HEK293 (cell line): ENCODE data around the gene NDRG3.

Source experiments
- CTCF ChIA-PET: fragments of 350-600 bp; formaldehyde crosslinking; extraction: SDS; loops from one replicate; lab custom pipeline; 2021; ENCODE audit warnings: antibody characterized with exemption; lab: Yijun Ruan, JAX
- POLR2A ChIA-PET: fragments of 300-600 bp; formaldehyde crosslinking; extraction: SDS; loops from one replicate; lab custom pipeline; 2020; ENCODE audit warnings: antibody characterized with exemption, inconsistent platforms; lab: Yijun Ruan, JAX
- H3K27ac ChIP-seq: fragments of 200-500 bp; sonication (Bioruptor generic); 2 replicates; pipeline ENCODE4 v1.5.1; 2014; ENCODE audit warnings: low read depth, low read length, control low read depth, inconsistent platforms; ENCODE audit errors: extremely low read depth
- H3K36me3 ChIP-seq, 2 experiments: fragments of 200-500 bp in 1 of 2; sonication (Bioruptor generic) in 1 of 2; 1 replicate in 1 of 2; 2 replicates in 1 of 2; pipeline ENCODE4 v1.5.1; 2014 to 2017; ENCODE audit warnings: inconsistent platforms in 2 of 2, low read length in 2 of 2; ENCODE audit not compliant: control insufficient read depth in 2 of 2, insufficient read depth in 1 of 2
- H3K4me1 ChIP-seq: fragments of 200-500 bp; sonication (Bioruptor generic); 2 replicates; pipeline ENCODE4 v1.5.1; 2014; ENCODE audit warnings: mild to moderate bottlenecking, low read length, inconsistent platforms; ENCODE audit not compliant: control insufficient read depth, insufficient read depth
- H3K4me3 ChIP-seq: 2 replicates; pipeline ENCODE4 v1.5.1; 2011; ENCODE audit warnings: low read depth, mild to moderate bottlenecking, control low read depth, low read length, moderate library complexity
- H3K9me3 ChIP-seq: fragments of 200-500 bp; sonication (Bioruptor generic); 2 replicates; pipeline ENCODE4 v1.5.1; 2014; ENCODE audit warnings: low read depth, low read length, inconsistent platforms; ENCODE audit not compliant: control insufficient read depth, insufficient read depth
- FEZF1 ChIP-seq: fragments of 450-650 bp; formaldehyde crosslinking; IDR thresholded peaks from 2 replicates; pipeline ENCODE4 v1.5.1; 2016; ENCODE audit warnings: missing biosample characterization, missing genetic modification characterization
- GLI2 ChIP-seq: fragments of 450-650 bp; formaldehyde crosslinking; IDR thresholded peaks from 2 replicates; pipeline ENCODE4; 2017; ENCODE audit warnings: missing biosample characterization, missing genetic modification characterization, low read depth, borderline replicate concordance
- HOXD13 ChIP-seq: sonication (generic); formaldehyde crosslinking; IDR thresholded peaks from 2 replicates; pipeline ENCODE4 v1.8.0; 2022; ENCODE audit warnings: missing genetic modification reagents, borderline replicate concordance
- INSM2 ChIP-seq: fragments of 450-650 bp; formaldehyde crosslinking; IDR thresholded peaks from 2 replicates; pipeline ENCODE4 v1.5.1; 2016; ENCODE audit warnings: missing biosample characterization, missing genetic modification characterization
- OSR2 ChIP-seq: fragments of 450-650 bp; formaldehyde crosslinking; IDR thresholded peaks from 2 replicates; pipeline ENCODE4 v1.5.1; 2016; ENCODE audit warnings: missing biosample characterization, missing genetic modification characterization
- OVOL3 ChIP-seq: fragments of 450-650 bp; formaldehyde crosslinking; IDR thresholded peaks from 2 replicates; pipeline ENCODE4 v1.5.1; 2016; ENCODE audit warnings: missing biosample characterization, missing genetic modification characterization
- TCF7L2 ChIP-seq: IDR thresholded peaks from 2 replicates; pipeline ENCODE4 v1.6.1; 2011; ENCODE audit warnings: low read depth, mild to moderate bottlenecking, inconsistent platforms, low read length, moderate library complexity, borderline replicate concordance
- ZBTB10 ChIP-seq: fragments of 450-650 bp; formaldehyde crosslinking; IDR thresholded peaks from 2 replicates; pipeline ENCODE4 v1.5.1; 2016; ENCODE audit warnings: missing biosample characterization, missing genetic modification characterization
- ZBTB21 ChIP-seq: fragments of 450-650 bp; formaldehyde crosslinking; IDR thresholded peaks from 2 replicates; pipeline ENCODE4 v1.5.1; 2017; ENCODE audit warnings: missing biosample characterization, missing genetic modification characterization
- ZFP69B ChIP-seq: fragments of 450-650 bp; formaldehyde crosslinking; IDR thresholded peaks from 2 replicates; pipeline ENCODE4 v1.5.1; 2016; ENCODE audit warnings: missing biosample characterization, missing genetic modification characterization
- ZNF157 ChIP-seq: fragments of 450-650 bp; formaldehyde crosslinking; IDR thresholded peaks from 2 replicates; pipeline ENCODE4 v1.5.1; 2016; ENCODE audit warnings: missing biosample characterization, missing genetic modification characterization
- ZNF169 ChIP-seq: fragments of 450-650 bp; formaldehyde crosslinking; IDR thresholded peaks from 2 replicates; pipeline ENCODE4 v1.5.1; 2016; ENCODE audit warnings: missing biosample characterization, missing genetic modification characterization
- ZNF221 ChIP-seq: fragments of 450-650 bp; formaldehyde crosslinking; IDR thresholded peaks from 2 replicates; pipeline ENCODE4 v1.5.1; 2017; ENCODE audit warnings: missing biosample characterization, missing genetic modification characterization, borderline replicate concordance
- ZNF23 ChIP-seq: fragments of 450-650 bp; formaldehyde crosslinking; IDR thresholded peaks from 2 replicates; pipeline ENCODE4 v1.5.1; 2016; ENCODE audit warnings: missing biosample characterization, missing genetic modification characterization, borderline replicate concordance
- ZNF302 ChIP-seq: fragments of 450-650 bp; formaldehyde crosslinking; IDR thresholded peaks from 2 replicates; pipeline ENCODE4 v1.5.1; 2016; ENCODE audit warnings: missing biosample characterization, missing genetic modification characterization, low read depth
- ZNF530 ChIP-seq: fragments of 450-650 bp; formaldehyde crosslinking; IDR thresholded peaks from 2 replicates; pipeline ENCODE4 v1.5.1; 2016; ENCODE audit warnings: low read depth, missing biosample characterization, missing genetic modification characterization
- ZNF544 ChIP-seq: fragments of 450-650 bp; formaldehyde crosslinking; IDR thresholded peaks from 2 replicates; pipeline ENCODE4 v1.5.0; 2017; ENCODE audit warnings: missing biosample characterization, missing genetic modification characterization
- ZNF548 ChIP-seq: fragments of 450-650 bp; formaldehyde crosslinking; IDR thresholded peaks from 2 replicates; pipeline ENCODE4 v1.5.1; 2016; ENCODE audit warnings: missing biosample characterization, missing genetic modification characterization
- ZNF549 ChIP-seq: fragments of 450-650 bp; IDR thresholded peaks from 2 replicates; pipeline ENCODE4 v1.5.1; 2018; ENCODE audit warnings: missing biosample characterization, missing genetic modification characterization, mild to moderate bottlenecking, inconsistent platforms, moderate library complexity
- ZNF571 ChIP-seq: fragments of 450-650 bp; formaldehyde crosslinking; IDR thresholded peaks from 2 replicates; pipeline ENCODE4 v1.5.0; 2017; ENCODE audit warnings: missing biosample characterization, missing genetic modification characterization
- ZNF580 ChIP-seq: fragments of 450-650 bp; formaldehyde crosslinking; IDR thresholded peaks from 2 replicates; pipeline ENCODE4 v1.5.1; 2016; ENCODE audit warnings: missing biosample characterization, missing genetic modification characterization
- ZNF621 ChIP-seq: fragments of 450-650 bp; formaldehyde crosslinking; IDR thresholded peaks from 2 replicates; pipeline ENCODE4 v1.5.1; 2017; ENCODE audit warnings: missing biosample characterization, missing genetic modification characterization
- ZNF629 ChIP-seq: fragments of 450-650 bp; formaldehyde crosslinking; IDR thresholded peaks from 2 replicates; pipeline ENCODE4 v1.5.1; 2017; ENCODE audit warnings: missing biosample characterization, missing genetic modification characterization
- ZNF670 ChIP-seq: fragments of 450-650 bp; formaldehyde crosslinking; IDR thresholded peaks from 2 replicates; pipeline ENCODE4 v1.5.1; 2016; ENCODE audit warnings: missing biosample characterization, missing genetic modification characterization, low read depth
- ZNF785 ChIP-seq: fragments of 450-650 bp; formaldehyde crosslinking; IDR thresholded peaks from 2 replicates; pipeline ENCODE4 v1.5.1; 2016; ENCODE audit warnings: missing biosample characterization, missing genetic modification characterization

NDRG3 gene

GRCh38 chr20:36687850-36688249 lies 58.0 kb downstream of the NDRG3 start:
- Histone ChIP-seq H3K9me3 (no peaks in the 10 kb centered on the region), H3K4me3 (no peak overlapping the region), H3K4me1 (no peaks in the 10 kb centered on the region), H3K36me3 (peaks cover 0 to 26% of the 10 kb centered on the region in 2 experiments; a peak in 2 of 3 replicates), H3K27ac (no peak overlapping the region)
- no peak for TF ChIP-seq TCF7L2
- no peak for TF ChIP-seq ZBTB21 (tag by site-specific recombination)
- no peak for TF ChIP-seq ZBTB10 (tag by site-specific recombination)
- TF ChIP-seq ZNF302 (tag by site-specific recombination): no peak
- no peak for TF ChIP-seq INSM2 (tag by site-specific recombination)
- TF ChIP-seq ZNF670 (tag by site-specific recombination): no peak
- TF ChIP-seq ZNF548 (tag by site-specific recombination): no peak
- no peak for TF ChIP-seq ZNF571
- ChIA-PET CTCF (interaction anchor here (0.5 kb wide), 1 partner anchor 248 kb away, joined by 3 read pairs; no protein-coding TSS in a partner anchor), POLR2A (interaction anchor here (0.6 kb wide), 1 partner anchor 40 kb away, joined by 3 read pairs; no protein-coding TSS in a partner anchor)

- ChIA-PET POLR2A (no interaction called here), CTCF (interaction anchor here (1.1 kb wide), 1 partner anchor 87 kb away, joined by 4 read pairs; the partner anchor contains the start of gene DSN1)
- Histone ChIP-seq H3K4me1 (no peaks in the 10 kb centered on the region), H3K36me3 (peaks cover 0 to 31% of the 10 kb centered on the region in 2 experiments; a peak in 2 of 3 replicates), H3K27ac (no peak overlapping the region), H3K4me3 (no peak overlapping the region), H3K9me3 (no peaks in the 10 kb centered on the region)
- no peak for TF ChIP-seq ZNF629 (tag by site-specific recombination)
- no peak for TF ChIP-seq ZNF621 (tag by site-specific recombination)
- no peak for TF ChIP-seq ZFP69B (tag by site-specific recombination)
- no peak for TF ChIP-seq ZNF544 (tag by site-specific recombination)
- TF ChIP-seq HOXD13: no peak
- no peak for TF ChIP-seq ZNF221 (tag by site-specific recombination)
- TF ChIP-seq OVOL3 (tag by site-specific recombination): no peak
- no peak for TF ChIP-seq ZNF23 (tag by site-specific recombination)
- no peak for TF ChIP-seq ZNF157 (tag by site-specific recombination)
- TF ChIP-seq ZNF530 (tag by site-specific recombination): no peak
- TF ChIP-seq OSR2 (tag by site-specific recombination): no peak
- no peak for TF ChIP-seq GLI2 (tag by site-specific recombination)
- TF ChIP-seq ZNF169 (tag by site-specific recombination): no peak
- no peak for TF ChIP-seq ZNF580
- TF ChIP-seq ZNF785 (tag by site-specific recombination): no peak
- no peak for TF ChIP-seq FEZF1
- no peak for TF ChIP-seq ZNF549 (tag by site-specific recombination)
Measured at GRCh38 chr20:36686944-36687343, 58.9 kb downstream of the NDRG3 start.
